HCT116 (cell line): ENCODE data around the gene ARHGEF40. TPM values are rescaled to one million over a fixed set of nuclear protein-coding genes. Genes with fewer than 3 reads are reported as not detected.
A peak's percentile ranks its signal among the peaks of the same experiment; 100 is the strongest.

Experiments
- ATAC-seq: fragments of 200-7000 bp; cut with Tn5 transposase; 2 replicates; pipeline ENCODE4 v1.9.1; 2020; ENCODE audit warnings: mild to moderate bottlenecking, moderate library complexity
- BruUV-seq: library from RNA; stranded (reverse); fragments of 400-500 nt; replicated peaks from 2 replicates; lab custom pipeline; 2021; lab: Mats Ljungman, UMichigan
- CTCF ChIA-PET: fragments of 300-600 bp; sonication (Branson Sonifier 250); formaldehyde crosslinking; loops from one replicate; lab custom pipeline; 2021; ENCODE audit warnings: antibody characterized with exemption; lab: Charles Lee
- POLR2A ChIA-PET: fragments of 300-600, 350-600 bp; sonication (Branson Sonifier 250); formaldehyde crosslinking; loops from one replicate; lab custom pipeline; 2021; ENCODE audit warnings: antibody characterized with exemption; lab: Charles Lee
- RAD21 ChIA-PET, 2 experiments: fragments of 300-600 bp; sonication (Branson Sonifier 250); formaldehyde crosslinking; loops; one replicate each; lab custom pipeline; 2023; ENCODE audit warnings: low total read pairs in 2 of 2; ENCODE audit not compliant: uncharacterized antibody in 2 of 2, unreplicated experiment in 2 of 2, low non-redundant PET in 1 of 2; lab: Charles Lee
- DNase-seq: peaks from one replicate; pipeline ENCODE4 v3.0.0-alpha.2; 2010; ENCODE audit warnings: low read depth, low spot score
- H2AFZ ChIP-seq: fragments of 200-600 bp; shearing (Covaris generic), sonication (generic); 2 replicates; pipeline ENCODE4 v1.6.1; 2017; ENCODE audit warnings: low read depth, mixed run types, mixed read lengths, antibody characterized with exemption, low read length; ENCODE audit not compliant: poor library complexity, severe bottlenecking
- H3K27ac ChIP-seq: 2 replicates; pipeline ENCODE4 v1.5.1; 2012; ENCODE audit warnings: low read depth, low read length
- H3K27me3 ChIP-seq: fragments of 200-600 bp; sonication (generic); 2 replicates; pipeline ENCODE4 v1.6.1; 2016; ENCODE audit warnings: mixed run types, low read length, mixed read lengths; ENCODE audit not compliant: insufficient read depth
- H3K36me3 ChIP-seq, 2 experiments: fragments of 200-500 bp in 1 of 2; fragments of 200-600 bp in 1 of 2; sonication (Bioruptor generic) in 1 of 2; sonication (generic) in 1 of 2; 2 replicates each; pipeline versions ENCODE4 v1.5.1 to v1.6.1; 2014 to 2016; ENCODE audit warnings: low read length in 2 of 2, inconsistent platforms in 1 of 2, mixed read lengths in 1 of 2, mixed run types in 1 of 2; ENCODE audit not compliant: insufficient read depth in 2 of 2, control insufficient read depth in 1 of 2
- H3K4me1 ChIP-seq, 2 experiments: fragments of 200-600 bp in 1 of 2; sonication (generic) in 1 of 2; 2 replicates each; pipeline versions ENCODE4 v1.5.1 to v1.6.1; 2012 to 2017; ENCODE audit warnings: low read length in 2 of 2, inconsistent platforms in 1 of 2, mild to moderate bottlenecking in 1 of 2, mixed read lengths in 1 of 2, mixed run types in 1 of 2, moderate library complexity in 1 of 2; ENCODE audit not compliant: insufficient read depth in 2 of 2, control insufficient read depth in 1 of 2
- H3K4me2 ChIP-seq: fragments of 200-600 bp; sonication (generic); 2 replicates; pipeline ENCODE4 v1.6.1; 2017; ENCODE audit warnings: mixed run types, low read length, mixed read lengths
- H3K4me3 ChIP-seq, 2 experiments: fragments of 200-600 bp in 1 of 2; sonication (generic) in 1 of 2; replicated peaks in 1 of 2; 2 replicates each; pipeline ENCODE4 v1.5.1; 2011 to 2016; ENCODE audit warnings: low read length in 2 of 2, control low read depth in 1 of 2, low read depth in 1 of 2, mild to moderate bottlenecking in 1 of 2, mixed read lengths in 1 of 2, mixed run types in 1 of 2
- H3K79me2 ChIP-seq: fragments of 200-600 bp; sonication (generic); 2 replicates; pipeline ENCODE4 v1.6.1; 2017; ENCODE audit warnings: mild to moderate bottlenecking, mixed run types, low read length, moderate library complexity, mixed read lengths; ENCODE audit not compliant: insufficient read depth
- H3K9ac ChIP-seq: fragments of 200-600 bp; sonication (generic); 2 replicates; pipeline ENCODE4 v1.6.1; 2016; ENCODE audit warnings: low read length, mixed read lengths
- H3K9me2 ChIP-seq: fragments of 200-600 bp; sonication (generic), shearing (Covaris generic); 2 replicates; pipeline ENCODE4 v1.6.1; 2017; ENCODE audit warnings: mixed run types, mild to moderate bottlenecking, moderate library complexity; ENCODE audit not compliant: insufficient read depth
- H3K9me3 ChIP-seq, 2 experiments: fragments of 200-500 bp in 1 of 2; fragments of 200-600 bp in 1 of 2; sonication (Bioruptor generic) in 1 of 2; sonication (generic) in 1 of 2; 2 replicates each; pipeline ENCODE4 v1.6.1; 2014 to 2017; ENCODE audit warnings: low read length in 2 of 2, mixed read lengths in 2 of 2, inconsistent platforms in 1 of 2, low read depth in 1 of 2, mild to moderate bottlenecking in 1 of 2, mixed run types in 1 of 2, moderate library complexity in 1 of 2; ENCODE audit not compliant: control insufficient read depth in 1 of 2, insufficient read depth in 1 of 2
- H4K20me1 ChIP-seq: fragments of 200-600 bp; sonication (generic), shearing (Covaris generic); 2 replicates; pipeline ENCODE4 v1.6.1; 2017; ENCODE audit warnings: mixed run types, mild to moderate bottlenecking, moderate library complexity; ENCODE audit not compliant: insufficient read depth
- CBX3 ChIP-seq: IDR thresholded peaks from 2 replicates; pipeline ENCODE4 v1.6.1; 2012; ENCODE audit warnings: low read depth
- ELF1 ChIP-seq: IDR thresholded peaks from 2 replicates; pipeline ENCODE4 v1.6.1; 2012; ENCODE audit warnings: low read depth, borderline replicate concordance
- JUND ChIP-seq: IDR thresholded peaks from 2 replicates; pipeline ENCODE4 v1.6.1; 2012
- POLR2A ChIP-seq: IDR thresholded peaks from 2 replicates; pipeline ENCODE4 v1.7.0; 2011; ENCODE audit warnings: borderline replicate concordance; ENCODE audit not compliant: insufficient read depth, insufficient read length; ENCODE audit errors: extremely low read depth
- POLR2AphosphoS5 ChIP-seq: IDR thresholded peaks from 2 replicates; pipeline ENCODE4 v1.6.1; 2011; ENCODE audit warnings: mild to moderate bottlenecking, low read depth, low read length, moderate library complexity
- RAD21 ChIP-seq: IDR thresholded peaks from 2 replicates; pipeline ENCODE4 v1.6.1; 2012; ENCODE audit warnings: low read depth, mild to moderate bottlenecking
- YY1 ChIP-seq: IDR thresholded peaks from 2 replicates; pipeline ENCODE4 v1.6.1; 2011; ENCODE audit warnings: low read length, low read depth, moderate library complexity, mild to moderate bottlenecking; ENCODE audit not compliant: insufficient replicate concordance; ENCODE audit errors: extremely low read depth
- ZNF274 ChIP-seq: fragments of 200-500 bp; sonication (Bioruptor generic); IDR thresholded peaks from 2 replicates; pipeline ENCODE4 v1.6.1; 2014; ENCODE audit warnings: mild to moderate bottlenecking, low read depth, low read length, inconsistent platforms
- intact Hi-C: fragments of 100-400 bp; cut with micrococcal nuclease; formaldehyde crosslinking; loops from 2 replicates; pipeline ENCODE4 v1.10.0; 2022
- total RNA-seq: library from RNA; stranded (reverse); gene quantifications from one replicate; pipeline ENCODE4 v1.2.1, GENCODE V29; 2021; ENCODE audit not compliant: unreplicated experiment
- TF ChIP-seq, protein P1 (sequence below), 3 experiments: fragments of 200-600 bp in 1 of 3; sonication (generic) in 1 of 3; IDR thresholded peaks in 2 of 3; conservative IDR thresholded peaks in 1 of 3; 2 replicates each; pipeline ENCODE4 v1.5.1; 2012 to 2017; ENCODE audit warnings: low read depth in 2 of 3, low read length in 2 of 3, antibody characterized with exemption in 1 of 3, borderline replicate concordance in 1 of 3, control low read depth in 1 of 3, mild to moderate bottlenecking in 1 of 3, mixed read lengths in 1 of 3, mixed run types in 1 of 3, moderate library complexity in 1 of 3; ENCODE audit not compliant: insufficient read depth in 1 of 3
- TF ChIP-seq, protein P2 (sequence below): IDR thresholded peaks from 2 replicates; pipeline ENCODE4 v1.6.1; 2012

Gene ARHGEF40
- total RNA-seq, 1 experiment from 2014 or later: 6.3 TPM

DNA sequence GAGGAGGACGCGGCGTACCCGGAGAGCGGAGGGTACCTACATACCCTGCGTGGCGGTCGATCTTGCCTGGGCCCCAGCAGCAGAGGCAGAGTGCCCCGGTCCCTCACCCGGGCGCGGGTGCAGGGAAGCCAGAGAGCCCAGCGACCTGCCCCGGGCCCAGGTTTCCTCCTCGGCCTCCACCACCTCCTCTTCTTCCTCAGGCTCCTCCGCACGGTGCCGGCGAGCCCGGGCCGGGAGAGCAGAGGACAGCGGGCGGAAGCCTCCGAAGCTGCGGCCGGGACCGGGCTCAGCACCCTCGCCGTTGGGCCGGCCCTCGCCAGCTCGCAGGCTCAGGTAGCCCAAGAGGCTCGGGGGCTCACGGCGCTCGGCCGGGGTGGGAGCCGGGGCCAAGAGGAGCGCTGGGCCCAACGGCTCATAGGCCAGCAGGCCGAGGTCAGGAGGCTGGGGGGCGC is 21.7 kb downstream of the ARHGEF40 start:
- no peak overlapping the region for H3K9ac ChIP-seq
- no peak overlapping the region; the same call in 1 of the 2 replicates for H3K27ac ChIP-seq
- H3K9me2 ChIP-seq: no peaks in the 10 kb centered on the region
- intact Hi-C loops: loop anchor here (1.0 kb wide), 2 partner anchors 24 to 77 kb away; no protein-coding TSS in a partner anchor
- ATAC-seq: no peak
- H3K27me3 ChIP-seq: no peaks in the 10 kb centered on the region
- POLR2A ChIA-PET: interaction anchor here (0.6 to 1.1 kb wide), 2 partner anchors 11 to 13 kb away, joined by 3 to 5 read pairs; no protein-coding TSS in a partner anchor
- H3K4me1 ChIP-seq: peaks cover 0 to 12% of the 10 kb centered on the region in 2 experiments; a peak in 3 of 4 replicates
- no peak for DNase-seq
- CTCF ChIA-PET: interaction anchor here (0.7 to 5.3 kb wide), 13 partner anchors 10 to 92 kb away, joined by 3 to 35 read pairs (median 5); partner anchors contain the start of genes SLC39A2 and TMEM253
- H2AFZ ChIP-seq: no peak overlapping the region
- H3K79me2 ChIP-seq: no peaks in the 10 kb centered on the region
- H4K20me1 ChIP-seq: no peaks in the 10 kb centered on the region
- H3K36me3 ChIP-seq: no peaks in the 10 kb centered on the region; a peak in 2 of 4 replicates
- no peaks in the 10 kb centered on the region for H3K9me3 ChIP-seq
- H3K4me3 ChIP-seq: no peak overlapping the region
- BruUV-seq: no TSS peak
- no peak for TF ChIP-seq JUND
- no peak overlapping the region for H3K4me2 ChIP-seq
- RAD21 ChIA-PET: interaction anchor here (1.2 kb wide), 2 partner anchors 13 to 77 kb away, joined by 4 to 6 read pairs; no protein-coding TSS in a partner anchor

DNA sequence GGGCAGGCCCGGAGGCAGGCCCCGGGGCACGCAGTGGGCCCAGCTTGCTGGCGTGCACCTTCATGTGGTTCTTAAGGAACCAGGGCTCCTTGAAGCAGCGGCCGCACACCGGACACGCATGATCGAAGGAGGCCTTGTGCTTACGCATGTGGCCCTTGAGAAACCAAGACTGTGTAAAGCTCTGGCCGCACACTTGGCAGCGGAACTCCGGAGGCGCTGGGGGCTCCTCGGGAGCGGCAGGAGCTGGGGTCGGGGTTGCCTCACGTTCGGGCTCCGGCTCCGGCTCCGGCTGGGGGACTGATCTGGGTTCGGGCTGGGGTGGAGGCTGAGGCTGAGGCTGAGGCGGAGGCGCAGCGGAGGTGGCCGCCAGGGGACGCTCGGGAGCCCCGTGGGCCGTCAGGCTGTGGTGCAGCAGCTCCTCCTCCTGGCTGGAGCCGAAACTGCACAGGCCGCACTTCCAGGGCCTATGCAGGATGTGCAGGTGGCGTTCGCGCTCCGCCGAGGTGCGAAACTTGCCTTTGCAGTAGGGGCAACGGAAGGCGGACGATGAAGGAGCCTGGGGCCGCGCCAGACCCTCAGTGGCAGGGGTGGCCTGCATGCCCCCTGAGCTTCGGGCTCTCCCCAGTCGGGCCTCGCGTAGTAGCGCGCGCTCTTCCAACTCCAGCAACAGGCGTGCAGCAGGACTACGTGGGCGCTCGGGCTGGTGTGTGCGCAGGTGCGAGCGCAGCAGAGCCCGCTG is 22.3 kb downstream of the ARHGEF40 start:
- ATAC-seq (peak; percentile 85), DNase-seq (peak; percentile 40)
- no peak overlapping the region for H3K9ac ChIP-seq
- POLR2A ChIA-PET: interaction anchor here (0.6 to 1.1 kb wide), 2 partner anchors 11 to 12 kb away, joined by 3 to 5 read pairs; no protein-coding TSS in a partner anchor
- no peak overlapping the region; the same call in 1 of the 2 replicates for H3K27ac ChIP-seq
- intact Hi-C loops: loop anchor here (1.0 kb wide), 2 partner anchors 24 to 77 kb away; no protein-coding TSS in a partner anchor
- H3K36me3 ChIP-seq: no peaks in the 10 kb centered on the region; a peak in 2 of 4 replicates
- no peaks in the 10 kb centered on the region for H4K20me1 ChIP-seq
- H3K9me3 ChIP-seq: no peaks in the 10 kb centered on the region
- H3K4me2 ChIP-seq: no peak overlapping the region
- no peaks in the 10 kb centered on the region for H3K79me2 ChIP-seq
- TF ChIP-seq RAD21 (peak; percentile 91), ELF1 (no peak), ZNF274 (no peak), CBX3 (0 out of 2 replicates have a peak, but pooled peaks have one; percentile 43), POLR2A (no peak), POLR2AphosphoS5 (0 out of 2 replicates have a peak, but pooled peaks have one; percentile 18), YY1 (peak; percentile 44)
- TF ChIP-seq, protein P1, sequence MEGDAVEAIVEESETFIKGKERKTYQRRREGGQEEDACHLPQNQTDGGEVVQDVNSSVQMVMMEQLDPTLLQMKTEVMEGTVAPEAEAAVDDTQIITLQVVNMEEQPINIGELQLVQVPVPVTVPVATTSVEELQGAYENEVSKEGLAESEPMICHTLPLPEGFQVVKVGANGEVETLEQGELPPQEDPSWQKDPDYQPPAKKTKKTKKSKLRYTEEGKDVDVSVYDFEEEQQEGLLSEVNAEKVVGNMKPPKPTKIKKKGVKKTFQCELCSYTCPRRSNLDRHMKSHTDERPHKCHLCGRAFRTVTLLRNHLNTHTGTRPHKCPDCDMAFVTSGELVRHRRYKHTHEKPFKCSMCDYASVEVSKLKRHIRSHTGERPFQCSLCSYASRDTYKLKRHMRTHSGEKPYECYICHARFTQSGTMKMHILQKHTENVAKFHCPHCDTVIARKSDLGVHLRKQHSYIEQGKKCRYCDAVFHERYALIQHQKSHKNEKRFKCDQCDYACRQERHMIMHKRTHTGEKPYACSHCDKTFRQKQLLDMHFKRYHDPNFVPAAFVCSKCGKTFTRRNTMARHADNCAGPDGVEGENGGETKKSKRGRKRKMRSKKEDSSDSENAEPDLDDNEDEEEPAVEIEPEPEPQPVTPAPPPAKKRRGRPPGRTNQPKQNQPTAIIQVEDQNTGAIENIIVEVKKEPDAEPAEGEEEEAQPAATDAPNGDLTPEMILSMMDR (IDR thresholded peaks at IDR 0.05 in 2 of 3, conservative IDR thresholded peaks at IDR 0.05 in 1 of 3; ENCODE audit: borderline replicate concordance in 1 of 3, insufficient read depth in 1 of 3, low read depth in 2 of 3, low read length in 2 of 3): peak; percentile 99 to 100 (median 100)
- TF ChIP-seq, protein P2, sequence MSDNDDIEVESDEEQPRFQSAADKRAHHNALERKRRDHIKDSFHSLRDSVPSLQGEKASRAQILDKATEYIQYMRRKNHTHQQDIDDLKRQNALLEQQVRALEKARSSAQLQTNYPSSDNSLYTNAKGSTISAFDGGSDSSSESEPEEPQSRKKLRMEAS: peak; percentile 36; the same call in 1 of the 2 replicates
- CTCF ChIA-PET: interaction anchor here (0.7 to 5.3 kb wide), 13 partner anchors 9 to 93 kb away, joined by 3 to 35 read pairs (median 5); partner anchors contain the start of genes SLC39A2 and TMEM253
- H3K9me2 ChIP-seq: no peaks in the 10 kb centered on the region
- H3K4me3 ChIP-seq: no peak overlapping the region
- H2AFZ ChIP-seq: no peak overlapping the region
- RAD21 ChIA-PET: interaction anchor here (1.2 kb wide), 2 partner anchors 12 to 78 kb away, joined by 4 to 6 read pairs; no protein-coding TSS in a partner anchor
- no TSS peak for BruUV-seq
- peaks cover 0 to 12% of the 10 kb centered on the region in 2 experiments for H3K4me1 ChIP-seq
- H3K27me3 ChIP-seq: no peaks in the 10 kb centered on the region
